ENCODE results near the gene MAP3K5. TPM values are rescaled to one million over a fixed set of nuclear protein-coding genes. Genes with fewer than 3 reads are reported as not detected.

MAP3K5 gene
- polyA plus RNA-seq, 2 donors: 5.2 to 5.6 TPM

DNA sequence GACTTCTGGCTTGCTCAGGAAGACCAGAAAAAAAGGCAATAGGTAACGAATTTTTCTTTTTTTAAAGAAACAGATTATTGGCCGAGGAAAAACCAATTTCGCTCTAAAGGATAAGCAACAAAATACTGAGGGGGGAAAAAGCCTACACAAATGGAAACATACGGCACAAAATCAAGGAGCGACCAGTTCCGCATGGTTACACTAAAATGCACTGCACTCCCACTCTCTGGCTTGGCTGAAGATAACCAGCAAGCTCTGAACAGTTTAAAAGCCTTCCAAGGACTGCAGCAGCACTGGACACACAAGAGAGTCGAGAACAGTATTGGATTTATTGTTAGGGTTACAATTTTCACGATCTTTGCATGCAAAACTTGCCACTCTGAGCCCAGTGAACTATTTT lies 241.2 kb downstream of the MAP3K5 start:
- Histone ChIP-seq H3K4me3 (ENCODE audit: low read depth in 1 of 2, low read length in 2 of 2) (peak overlapping the region in 1 of 2 donors; percentile 72), H3K27me3 (ENCODE audit: control insufficient read depth in 1 of 2, insufficient read depth in 2 of 2, low read length in 2 of 2) (no peaks in the 10 kb centered on the region), H3K4me1 (ENCODE audit: control insufficient read depth in 2 of 2, insufficient read depth in 2 of 2, low read length in 1 of 2) (no peaks in the 10 kb centered on the region), H3K9me3 (ENCODE audit: control insufficient read depth in 2 of 2, insufficient read depth in 1 of 2, low read depth in 1 of 2, low read length in 1 of 2) (no peaks in the 10 kb centered on the region), H3K36me3 (ENCODE audit: control insufficient read depth in 2 of 2, insufficient read depth in 2 of 2, low read length in 1 of 2) (no peaks in the 10 kb centered on the region), H3K27ac (ENCODE audit: low read depth in 2 of 2, low read length in 1 of 2) (no peak overlapping the region)
- 50 to 53% methylated on average over 8 of the region's 8 CpGs for WGBS, 2 donors

DNA sequence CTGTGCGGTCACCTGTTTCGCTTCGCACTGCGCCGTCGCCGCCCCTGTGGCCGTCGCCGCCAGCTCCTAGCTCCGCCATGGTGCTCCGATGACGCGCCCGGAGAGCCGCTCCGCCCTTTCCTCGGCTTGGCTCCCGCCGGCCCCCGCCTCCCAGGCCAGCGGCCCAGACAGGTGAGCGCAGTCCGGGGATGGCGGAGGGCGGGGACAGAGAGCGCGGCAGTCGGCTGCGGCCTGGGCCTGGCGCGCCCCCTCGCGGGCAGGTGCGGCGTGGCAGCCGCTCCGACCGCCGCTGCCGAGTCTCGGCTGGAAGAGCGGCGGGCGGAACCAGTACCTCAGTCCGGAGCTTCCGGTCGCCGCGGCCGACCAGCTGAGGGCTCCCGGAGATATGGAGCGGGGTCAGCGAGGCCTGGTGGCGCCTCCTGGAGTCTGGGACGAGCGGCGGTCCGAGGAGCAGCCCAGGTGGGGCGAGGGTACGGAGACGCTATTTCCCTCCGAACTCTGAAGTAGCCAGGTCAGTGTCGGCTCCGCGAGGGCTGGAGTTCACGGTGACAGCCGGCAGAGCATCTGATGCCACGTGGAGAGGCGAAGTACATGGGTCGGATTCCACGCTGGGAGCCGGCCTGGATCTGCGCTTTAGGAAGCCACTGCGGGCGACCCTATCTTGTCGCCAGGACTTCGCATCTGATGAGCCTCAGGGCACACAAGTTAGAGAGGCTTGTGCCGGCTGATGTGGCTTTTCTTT lies 241.8 kb downstream of the MAP3K5 start, which contains the start of gene MAP7:
MAP7 (minus strand) TSS at position 93 of the 742 bp plus-strand sequence; CDS start at position 79, 14 bp downstream.
- peak within 1 kb of the TSS; percentile 72 to 73 for H3K4me3 ChIP-seq (ENCODE audit: low read depth in 1 of 2, low read length in 2 of 2)
- H3K27me3 ChIP-seq (ENCODE audit: control insufficient read depth in 1 of 2, insufficient read depth in 2 of 2, low read length in 2 of 2): no peaks in the 10 kb centered on the region
- WGBS, 2 donors: 2 to 3% methylated on average over 79 of the region's 79 CpGs
- no peaks in the 10 kb centered on the region for H3K4me1 ChIP-seq (ENCODE audit: control insufficient read depth in 2 of 2, insufficient read depth in 2 of 2, low read length in 1 of 2)
- H3K9me3 ChIP-seq (ENCODE audit: control insufficient read depth in 2 of 2, insufficient read depth in 1 of 2, low read depth in 1 of 2, low read length in 1 of 2): no peaks in the 10 kb centered on the region
- no peaks in the 10 kb centered on the region for H3K36me3 ChIP-seq (ENCODE audit: control insufficient read depth in 2 of 2, insufficient read depth in 2 of 2, low read length in 1 of 2)
- peak within 1 kb of the TSS; percentile 73 to 77 for H3K27ac ChIP-seq (ENCODE audit: low read depth in 2 of 2, low read length in 1 of 2)

GRCh38 chr6:136550045-136550329 lies 242.3 kb downstream of the MAP3K5 start:
- WGBS, 2 donors: 0% methylated on average over 23 to 46 of the region's 46 CpGs

GRCh38 chr6:136549300-136550044 lies 242.8 kb downstream of the MAP3K5 start:
- Histone ChIP-seq H3K36me3 (ENCODE audit: control insufficient read depth in 2 of 2, insufficient read depth in 2 of 2, low read length in 1 of 2) (no peaks in the 10 kb centered on the region), H3K27ac (ENCODE audit: low read depth in 2 of 2, low read length in 1 of 2) (peak overlapping the region; percentile 14 to 73), H3K9me3 (ENCODE audit: control insufficient read depth in 2 of 2, insufficient read depth in 1 of 2, low read depth in 1 of 2, low read length in 1 of 2) (no peaks in the 10 kb centered on the region), H3K27me3 (ENCODE audit: control insufficient read depth in 1 of 2, insufficient read depth in 2 of 2, low read length in 2 of 2) (no peaks in the 10 kb centered on the region), H3K4me3 (ENCODE audit: low read depth in 1 of 2, low read length in 2 of 2) (peak overlapping the region; percentile 72 to 73), H3K4me1 (ENCODE audit: control insufficient read depth in 2 of 2, insufficient read depth in 2 of 2, low read length in 1 of 2) (no peaks in the 10 kb centered on the region)
- WGBS, 2 donors: 2 to 3% methylated on average over 42 of the region's 42 CpGs

More at GRCh38 chr6:136550045-136550329, 242.3 kb downstream of the MAP3K5 start:
- H3K36me3 ChIP-seq (ENCODE audit: control insufficient read depth in 2 of 2, insufficient read depth in 2 of 2, low read length in 1 of 2): no peaks in the 10 kb centered on the region
- H3K27me3 ChIP-seq (ENCODE audit: control insufficient read depth in 1 of 2, insufficient read depth in 2 of 2, low read length in 2 of 2): no peaks in the 10 kb centered on the region
- peak overlapping the region; percentile 73 to 77 for H3K27ac ChIP-seq (ENCODE audit: low read depth in 2 of 2, low read length in 1 of 2)
- no peaks in the 10 kb centered on the region for H3K4me1 ChIP-seq (ENCODE audit: control insufficient read depth in 2 of 2, insufficient read depth in 2 of 2, low read length in 1 of 2)
- peak overlapping the region; percentile 72 to 73 for H3K4me3 ChIP-seq (ENCODE audit: low read depth in 1 of 2, low read length in 2 of 2)
- no peaks in the 10 kb centered on the region for H3K9me3 ChIP-seq (ENCODE audit: control insufficient read depth in 2 of 2, insufficient read depth in 1 of 2, low read depth in 1 of 2, low read length in 1 of 2)

- Histone ChIP-seq H3K4me1 (ENCODE audit: control insufficient read depth in 2 of 2, insufficient read depth in 2 of 2, low read length in 1 of 2) (no peaks in the 10 kb centered on the region), H3K9me3 (ENCODE audit: control insufficient read depth in 2 of 2, insufficient read depth in 1 of 2, low read depth in 1 of 2, low read length in 1 of 2) (no peaks in the 10 kb centered on the region), H3K4me3 (ENCODE audit: low read depth in 1 of 2, low read length in 2 of 2) (peak overlapping the region in 1 of 2 donors; percentile 72), H3K27me3 (ENCODE audit: control insufficient read depth in 1 of 2, insufficient read depth in 2 of 2, low read length in 2 of 2) (no peaks in the 10 kb centered on the region), H3K27ac (ENCODE audit: low read depth in 2 of 2, low read length in 1 of 2) (no peak overlapping the region), H3K36me3 (ENCODE audit: control insufficient read depth in 2 of 2, insufficient read depth in 2 of 2, low read length in 1 of 2) (no peaks in the 10 kb centered on the region)
- 45 to 48% methylated on average over 14 of the region's 14 CpGs for WGBS, 2 donors
These were observed 243.5 kb downstream of the MAP3K5 start for GRCh38 chr6:136548582-136549299.

DNA sequence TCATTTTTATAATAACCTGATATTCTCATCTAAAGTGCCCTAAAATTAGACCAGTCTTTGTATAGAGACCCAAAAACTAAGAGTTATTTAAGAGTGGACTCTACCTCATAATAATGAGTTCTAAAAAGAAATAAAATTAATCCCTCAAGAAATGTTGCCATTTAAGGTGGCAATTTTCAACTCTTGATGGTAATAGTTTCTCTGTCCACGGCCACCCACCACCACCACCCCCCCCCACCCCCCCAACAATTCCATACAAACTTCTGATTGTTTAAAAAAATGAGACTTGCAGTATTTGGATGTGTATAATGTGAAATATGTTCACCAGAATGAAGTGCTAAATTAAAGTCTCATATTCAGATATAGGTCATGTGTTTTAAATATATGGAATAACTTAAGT lies 244.4 kb downstream of the MAP3K5 start:
- WGBS, 2 donors: 90 to 94% methylated on average over 1 of the region's 1 CpG

DNA sequence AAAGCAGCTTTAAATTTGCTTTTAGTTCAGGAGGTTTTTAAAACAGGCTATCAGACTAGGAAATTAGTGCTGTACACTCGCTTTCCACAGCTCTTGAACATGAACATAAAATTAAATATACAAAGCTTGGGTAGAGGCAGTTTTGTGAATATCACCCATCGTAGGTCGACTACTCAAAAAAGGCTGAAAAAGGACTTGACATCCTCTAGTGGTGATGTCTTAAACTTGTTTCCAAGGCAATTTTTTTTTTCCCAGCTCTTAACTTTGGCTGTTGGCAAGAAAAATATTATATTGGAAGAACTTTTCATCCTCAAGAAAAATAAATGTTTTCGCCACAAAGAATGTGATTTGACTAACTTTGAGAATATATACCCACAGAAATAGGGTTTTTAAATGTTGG lies 244.9 kb downstream of the MAP3K5 start:
- H3K4me3 ChIP-seq (ENCODE audit: low read depth in 1 of 2, low read length in 2 of 2): no peak overlapping the region
- no peak overlapping the region for H3K27ac ChIP-seq (ENCODE audit: low read depth in 2 of 2, low read length in 1 of 2)
- no peaks in the 10 kb centered on the region for H3K27me3 ChIP-seq (ENCODE audit: control insufficient read depth in 1 of 2, insufficient read depth in 2 of 2, low read length in 2 of 2)
- H3K9me3 ChIP-seq (ENCODE audit: control insufficient read depth in 2 of 2, insufficient read depth in 1 of 2, low read depth in 1 of 2, low read length in 1 of 2): no peaks in the 10 kb centered on the region
- WGBS, 2 donors: 39 to 41% methylated on average over 4 of the region's 4 CpGs
- H3K4me1 ChIP-seq (ENCODE audit: control insufficient read depth in 2 of 2, insufficient read depth in 2 of 2, low read length in 1 of 2): no peaks in the 10 kb centered on the region
- no peaks in the 10 kb centered on the region for H3K36me3 ChIP-seq (ENCODE audit: control insufficient read depth in 2 of 2, insufficient read depth in 2 of 2, low read length in 1 of 2)

More for the DNA sequence above, 244.4 kb downstream of the MAP3K5 start:
- H3K4me1 ChIP-seq (ENCODE audit: control insufficient read depth in 2 of 2, insufficient read depth in 2 of 2, low read length in 1 of 2): no peaks in the 10 kb centered on the region
- H3K4me3 ChIP-seq (ENCODE audit: low read depth in 1 of 2, low read length in 2 of 2): no peak overlapping the region
- H3K36me3 ChIP-seq (ENCODE audit: control insufficient read depth in 2 of 2, insufficient read depth in 2 of 2, low read length in 1 of 2): no peaks in the 10 kb centered on the region
- H3K27ac ChIP-seq (ENCODE audit: low read depth in 2 of 2, low read length in 1 of 2): no peak overlapping the region
- no peaks in the 10 kb centered on the region for H3K27me3 ChIP-seq (ENCODE audit: control insufficient read depth in 1 of 2, insufficient read depth in 2 of 2, low read length in 2 of 2)
- H3K9me3 ChIP-seq (ENCODE audit: control insufficient read depth in 2 of 2, insufficient read depth in 1 of 2, low read depth in 1 of 2, low read length in 1 of 2): no peaks in the 10 kb centered on the region

DNA sequence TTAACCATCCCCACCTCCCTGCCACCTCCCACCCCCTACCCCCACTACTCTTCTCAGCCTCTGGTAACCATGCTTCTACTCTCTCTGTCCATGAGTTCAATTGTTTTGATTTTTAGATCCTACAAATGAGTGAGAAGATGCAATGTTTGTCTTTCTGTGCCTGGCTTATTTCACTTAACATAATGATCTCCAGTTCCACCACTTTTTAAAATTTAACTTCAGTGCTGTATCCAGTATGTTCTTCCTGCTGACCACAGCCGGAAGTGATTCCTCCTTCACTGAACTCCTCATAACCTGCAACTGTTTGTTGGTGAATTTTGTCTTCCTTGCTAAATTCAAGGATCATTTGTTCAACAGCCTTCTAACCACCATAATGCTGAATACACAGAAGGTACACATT lies 245.9 kb downstream of the MAP3K5 start:
- H3K4me3 ChIP-seq (ENCODE audit: low read depth in 1 of 2, low read length in 2 of 2): no peak overlapping the region
- no peaks in the 10 kb centered on the region for H3K4me1 ChIP-seq (ENCODE audit: control insufficient read depth in 2 of 2, insufficient read depth in 2 of 2, low read length in 1 of 2)
- H3K36me3 ChIP-seq (ENCODE audit: control insufficient read depth in 2 of 2, insufficient read depth in 2 of 2, low read length in 1 of 2): no peaks in the 10 kb centered on the region
- no peak overlapping the region for H3K27ac ChIP-seq (ENCODE audit: low read depth in 2 of 2, low read length in 1 of 2)
- no peaks in the 10 kb centered on the region for H3K9me3 ChIP-seq (ENCODE audit: control insufficient read depth in 2 of 2, insufficient read depth in 1 of 2, low read depth in 1 of 2, low read length in 1 of 2)
- 72 to 92% methylated on average over 1 of the region's 1 CpG for WGBS, 2 donors
- no peaks in the 10 kb centered on the region for H3K27me3 ChIP-seq (ENCODE audit: control insufficient read depth in 1 of 2, insufficient read depth in 2 of 2, low read length in 2 of 2)

DNA sequence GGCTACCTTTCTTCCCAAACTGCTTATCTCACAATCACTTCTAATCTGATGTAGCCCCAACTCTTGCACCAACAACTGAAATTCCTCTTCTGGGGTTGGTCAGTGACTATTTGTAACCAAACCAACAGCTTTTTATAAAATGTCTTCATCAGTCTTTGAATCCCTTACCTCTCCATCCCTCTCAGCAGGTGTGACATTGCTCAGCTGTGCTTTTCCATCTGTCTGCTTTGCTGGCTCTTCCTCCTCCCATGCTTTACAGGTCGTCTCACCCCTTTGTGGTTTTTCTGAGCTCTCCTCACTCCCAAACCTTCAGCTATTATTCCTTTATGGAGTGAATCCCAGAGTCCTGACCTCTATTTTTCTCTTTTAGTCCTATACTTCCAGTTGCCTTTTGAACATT lies 248.0 kb downstream of the MAP3K5 start:
- WGBS, 2 donors: 43 to 46% methylated on average over 1 of the region's 1 CpG
- H3K36me3 ChIP-seq (ENCODE audit: control insufficient read depth in 2 of 2, insufficient read depth in 2 of 2, low read length in 1 of 2): no peaks in the 10 kb centered on the region
- no peak overlapping the region for H3K27ac ChIP-seq (ENCODE audit: low read depth in 2 of 2, low read length in 1 of 2)
- H3K4me3 ChIP-seq (ENCODE audit: low read depth in 1 of 2, low read length in 2 of 2): no peak overlapping the region
- H3K27me3 ChIP-seq (ENCODE audit: control insufficient read depth in 1 of 2, insufficient read depth in 2 of 2, low read length in 2 of 2): no peaks in the 10 kb centered on the region
- H3K9me3 ChIP-seq (ENCODE audit: control insufficient read depth in 2 of 2, insufficient read depth in 1 of 2, low read depth in 1 of 2, low read length in 1 of 2): no peaks in the 10 kb centered on the region
- no peaks in the 10 kb centered on the region for H3K4me1 ChIP-seq (ENCODE audit: control insufficient read depth in 2 of 2, insufficient read depth in 2 of 2, low read length in 1 of 2)

Measured in esophagus (tissue), 2 donors.